ENCODE data around the gene LITAF. TPM values are rescaled to one million over a fixed set of nuclear protein-coding genes. Genes with fewer than 3 reads are reported as not detected.

The LITAF gene
- total RNA-seq, 1 donor from 2014 or later, result 4.7 TPM

- DNase-seq (ENCODE audit: extremely low read depth, low read depth, low spot score), result no peak
Measured at GRCh38 chr16:11556214-11556819, 30.4 kb downstream of the LITAF start.

- DNase-seq (ENCODE audit: extremely low read depth, low read depth, low spot score), result no peak
Measured at GRCh38 chr16:11554053-11554452, 32.7 kb downstream of the LITAF start.

- no peak for DNase-seq (ENCODE audit: extremely low read depth, low read depth, low spot score)
Measured at GRCh38 chr16:11553371-11553770, 33.3 kb downstream of the LITAF start.

- no peak for DNase-seq (ENCODE audit: extremely low read depth, low read depth, low spot score)
Measured at GRCh38 chr16:11552440-11552839, 34.3 kb downstream of the LITAF start.

- DNase-seq (ENCODE audit: extremely low read depth, low read depth, low spot score), result no peak
Measured at GRCh38 chr16:11551842-11552241, 34.9 kb downstream of the LITAF start.

GRCh38 chr16:11550791-11551498, 35.8 kb downstream of the LITAF start:
- DNase-seq (ENCODE audit: extremely low read depth, low read depth, low spot score), result no peak

- no peak for DNase-seq (ENCODE audit: extremely low read depth, low read depth, low spot score)
Measured at GRCh38 chr16:11547118-11547916, 39.4 kb downstream of the LITAF start.

GRCh38 chr16:11546608-11547061, 40.1 kb downstream of the LITAF start:
- DNase-seq (ENCODE audit: extremely low read depth, low read depth, low spot score), result no peak

GRCh38 chr16:11543661-11544393, 42.9 kb downstream of the LITAF start:
- no peak for DNase-seq (ENCODE audit: extremely low read depth, low read depth, low spot score)

GRCh38 chr16:11542069-11542744, 44.5 kb downstream of the LITAF start:
- DNase-seq (ENCODE audit: extremely low read depth, low read depth, low spot score), result no peak

GRCh38 chr16:11539641-11540050, 47.1 kb downstream of the LITAF start:
- no peak for DNase-seq (ENCODE audit: extremely low read depth, low read depth, low spot score)

GRCh38 chr16:11538880-11539279, 47.8 kb downstream of the LITAF start:
- DNase-seq (ENCODE audit: extremely low read depth, low read depth, low spot score), result no peak

GRCh38 chr16:11536104-11536866, 50.4 kb downstream of the LITAF start:
- DNase-seq (ENCODE audit: extremely low read depth, low read depth, low spot score), result no peak

- DNase-seq (ENCODE audit: extremely low read depth, low read depth, low spot score), result no peak
Measured at GRCh38 chr16:11535494-11535893, 51.2 kb downstream of the LITAF start.

GRCh38 chr16:11534262-11534661, 52.5 kb downstream of the LITAF start:
- no peak for DNase-seq (ENCODE audit: extremely low read depth, low read depth, low spot score)

GRCh38 chr16:11533588-11533987, 53.1 kb downstream of the LITAF start:
- no peak for DNase-seq (ENCODE audit: extremely low read depth, low read depth, low spot score)

- no peak for DNase-seq (ENCODE audit: extremely low read depth, low read depth, low spot score)
Measured at GRCh38 chr16:11530171-11530940, 56.4 kb downstream of the LITAF start.

- no peak for DNase-seq (ENCODE audit: extremely low read depth, low read depth, low spot score)
Measured at GRCh38 chr16:11529285-11529684, 57.4 kb downstream of the LITAF start.

- DNase-seq (ENCODE audit: extremely low read depth, low read depth, low spot score), result no peak
Measured at GRCh38 chr16:11528053-11528452, 58.7 kb downstream of the LITAF start.

Data from glomerular endothelial cell (primary cell).